LNCaP clone FGC (cell line): Measurements from ENCODE around the gene TTC39C.

Source experiments
- DNase-seq: peaks from one replicate; pipeline ENCODE4 v3.0.0-alpha.2; 2011; ENCODE audit warnings: low read depth
- H3K4me3 ChIP-seq: 2 replicates; pipeline ENCODE4 v1.5.1; 2011; ENCODE audit warnings: mild to moderate bottlenecking, low read depth, low read length, control low read depth
- CTCF ChIP-seq: IDR thresholded peaks from 2 replicates; pipeline ENCODE4 v1.5.1; 2012; ENCODE audit warnings: mild to moderate bottlenecking; ENCODE audit not compliant: control insufficient read depth, insufficient read depth; ENCODE audit errors: extremely low read depth

TTC39C gene

GRCh38 chr18:24051031-24051947 lies 36.7 kb downstream of the TTC39C start:
- no peak overlapping the region for H3K4me3 ChIP-seq
- TF ChIP-seq CTCF = no peak
- DNase-seq = no peak

DNA sequence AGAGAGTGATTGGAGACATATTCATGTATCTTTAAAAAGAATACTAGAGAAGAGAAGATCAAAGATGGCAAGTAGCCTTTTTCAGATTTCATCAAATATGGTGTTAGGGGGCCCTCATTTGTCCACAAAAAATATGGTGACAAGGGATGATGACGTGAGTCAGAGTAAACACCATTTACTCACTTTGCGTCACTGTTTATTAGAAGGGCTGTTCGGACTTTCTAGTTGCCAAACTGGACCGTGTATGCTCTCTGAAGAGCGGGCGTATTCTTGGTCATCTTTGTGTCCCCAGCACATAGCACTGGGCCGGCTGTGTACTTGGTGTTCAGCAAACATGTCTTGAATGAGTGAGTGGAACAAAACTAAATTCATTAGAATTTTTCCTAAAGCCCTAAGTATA lies 37.5 kb downstream of the TTC39C start:
- no peak for TF ChIP-seq CTCF
- no peak for DNase-seq
- no peak overlapping the region for H3K4me3 ChIP-seq

GRCh38 chr18:24053211-24053610 lies 38.7 kb downstream of the TTC39C start:
- no peak for DNase-seq
- no peak for TF ChIP-seq CTCF
- no peak overlapping the region for H3K4me3 ChIP-seq

DNA sequence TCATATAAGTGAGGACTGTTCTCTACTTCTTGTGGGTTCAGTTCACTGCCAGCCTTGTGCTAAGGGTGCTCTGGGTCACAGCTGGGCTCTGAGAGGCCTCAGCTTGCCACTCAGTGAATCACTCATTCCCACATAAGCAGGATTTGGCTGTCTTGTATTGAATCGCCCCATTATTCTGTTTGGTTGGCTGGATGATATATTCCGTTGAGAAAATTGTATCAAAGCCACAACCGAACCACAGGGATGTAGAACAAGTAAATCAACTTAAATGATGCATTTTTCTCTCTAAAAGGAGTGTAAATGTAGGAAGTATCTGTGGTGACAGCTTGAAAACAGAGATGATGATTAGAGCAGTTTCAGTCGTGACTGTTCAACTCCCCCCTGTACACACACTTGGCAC lies 39.6 kb downstream of the TTC39C start:
- no peak for TF ChIP-seq CTCF
- H3K4me3 ChIP-seq = no peak overlapping the region
- no peak for DNase-seq

GRCh38 chr18:24055009-24055804 lies 40.7 kb downstream of the TTC39C start:
- no peak overlapping the region for H3K4me3 ChIP-seq
- DNase-seq = no peak
- TF ChIP-seq CTCF = no peak

DNA sequence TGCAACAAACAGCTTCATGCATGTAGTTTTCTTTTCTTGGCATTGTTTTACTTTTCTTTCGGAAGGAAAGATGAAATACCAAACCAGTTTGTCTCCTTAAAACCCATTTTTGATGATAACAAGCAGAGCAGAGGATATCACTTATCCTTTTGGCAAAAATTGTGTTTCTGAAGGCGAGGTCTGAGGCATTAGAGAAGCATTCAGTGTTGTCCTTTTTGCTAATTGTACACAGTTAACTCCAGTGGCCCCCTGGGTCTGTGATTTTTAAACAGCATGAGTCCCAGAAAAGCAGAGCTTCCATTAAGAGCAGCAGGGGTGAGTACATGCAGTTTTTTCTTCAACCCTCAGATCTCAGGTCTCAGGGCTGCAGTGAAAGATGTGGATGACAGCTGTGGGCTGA lies 41.3 kb downstream of the TTC39C start:
- DNase-seq = no peak
- TF ChIP-seq CTCF = no peak
- H3K4me3 ChIP-seq = no peak overlapping the region
